Type B pancreatic cell (in vitro differentiated cells): ENCODE results near the gene TFDP2. TPM values are rescaled to one million over a fixed set of nuclear protein-coding genes. Genes with fewer than 3 reads are reported as not detected.
A peak's percentile ranks its signal among the peaks of the same experiment; 100 is the strongest.

Experiments
- DNase-seq: peaks from one replicate; pipeline ENCODE4 v3.0.0; 2021; ENCODE audit warnings: mixed read lengths; ENCODE audit not compliant: unreplicated experiment; ENCODE audit errors: extremely low spot score
- H3K27ac Mint-ChIP-seq: 2 replicates; pipeline ENCODE4 v1.8.0; 2021; ENCODE audit warnings: mild to moderate bottlenecking, mixed read lengths
- H3K27me3 Mint-ChIP-seq: 2 replicates; pipeline ENCODE4 v1.8.0; 2021; ENCODE audit warnings: mixed read lengths
- H3K36me3 Mint-ChIP-seq: 2 replicates; pipeline ENCODE4 v1.8.0; 2021; ENCODE audit warnings: mixed read lengths
- H3K4me1 Mint-ChIP-seq: one replicate; pipeline ENCODE4 v1.8.0; 2021; ENCODE audit warnings: mixed read lengths; ENCODE audit not compliant: unreplicated experiment
- H3K4me3 Mint-ChIP-seq: 2 replicates; pipeline ENCODE4 v1.8.0; 2021; ENCODE audit warnings: mild to moderate bottlenecking, mixed read lengths
- H3K9me3 Mint-ChIP-seq: 2 replicates; pipeline ENCODE4 v1.8.0; 2021; ENCODE audit warnings: mixed read lengths
- total RNA-seq: library from RNA; stranded (reverse); gene quantifications from 2 replicates; pipeline ENCODE4 v1.2.1, GENCODE V29; 2021; ENCODE audit warnings: low replicate concordance
- TF ChIP-seq, protein P1 (sequence below): fragments of 200-600 bp; sonication (generic); conservative IDR thresholded peaks from 2 replicates; pipeline ENCODE4 v1.5.0; 2021; ENCODE audit warnings: antibody characterized with exemption, mild to moderate bottlenecking

Gene TFDP2
- total RNA-seq, 1 donor from 2014 or later: 80.9 TPM

DNA sequence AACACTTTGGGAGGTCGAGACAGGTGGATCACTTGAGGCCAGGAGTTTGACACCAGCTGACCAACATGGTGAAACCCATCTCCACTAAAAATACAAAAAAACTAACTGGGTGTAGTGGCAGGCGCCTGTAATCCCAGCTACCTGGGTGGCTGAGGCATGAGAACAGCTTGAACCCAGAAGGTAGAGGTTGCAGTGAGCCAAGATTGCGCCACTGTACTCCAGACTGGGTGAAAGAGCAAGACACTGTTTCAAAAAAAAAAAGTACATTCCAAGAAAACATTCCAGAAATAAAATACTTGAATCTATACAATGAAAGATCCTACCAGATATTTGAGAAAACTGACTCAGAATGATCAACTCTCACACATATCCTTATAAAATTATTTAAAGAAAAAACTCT lies 30.4 kb downstream of the TFDP2 start:
- H3K4me3 Mint-ChIP-seq: no peak overlapping the region
- H3K27me3 Mint-ChIP-seq: no peaks in the 10 kb centered on the region
- TF ChIP-seq, protein P1, sequence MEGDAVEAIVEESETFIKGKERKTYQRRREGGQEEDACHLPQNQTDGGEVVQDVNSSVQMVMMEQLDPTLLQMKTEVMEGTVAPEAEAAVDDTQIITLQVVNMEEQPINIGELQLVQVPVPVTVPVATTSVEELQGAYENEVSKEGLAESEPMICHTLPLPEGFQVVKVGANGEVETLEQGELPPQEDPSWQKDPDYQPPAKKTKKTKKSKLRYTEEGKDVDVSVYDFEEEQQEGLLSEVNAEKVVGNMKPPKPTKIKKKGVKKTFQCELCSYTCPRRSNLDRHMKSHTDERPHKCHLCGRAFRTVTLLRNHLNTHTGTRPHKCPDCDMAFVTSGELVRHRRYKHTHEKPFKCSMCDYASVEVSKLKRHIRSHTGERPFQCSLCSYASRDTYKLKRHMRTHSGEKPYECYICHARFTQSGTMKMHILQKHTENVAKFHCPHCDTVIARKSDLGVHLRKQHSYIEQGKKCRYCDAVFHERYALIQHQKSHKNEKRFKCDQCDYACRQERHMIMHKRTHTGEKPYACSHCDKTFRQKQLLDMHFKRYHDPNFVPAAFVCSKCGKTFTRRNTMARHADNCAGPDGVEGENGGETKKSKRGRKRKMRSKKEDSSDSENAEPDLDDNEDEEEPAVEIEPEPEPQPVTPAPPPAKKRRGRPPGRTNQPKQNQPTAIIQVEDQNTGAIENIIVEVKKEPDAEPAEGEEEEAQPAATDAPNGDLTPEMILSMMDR: no peak
- peaks cover 6% of the 10 kb centered on the region for H3K4me1 Mint-ChIP-seq
- DNase-seq: no peak
- no peaks in the 10 kb centered on the region for H3K9me3 Mint-ChIP-seq
- no peak overlapping the region for H3K27ac Mint-ChIP-seq
- H3K36me3 Mint-ChIP-seq: no peaks in the 10 kb centered on the region

DNA sequence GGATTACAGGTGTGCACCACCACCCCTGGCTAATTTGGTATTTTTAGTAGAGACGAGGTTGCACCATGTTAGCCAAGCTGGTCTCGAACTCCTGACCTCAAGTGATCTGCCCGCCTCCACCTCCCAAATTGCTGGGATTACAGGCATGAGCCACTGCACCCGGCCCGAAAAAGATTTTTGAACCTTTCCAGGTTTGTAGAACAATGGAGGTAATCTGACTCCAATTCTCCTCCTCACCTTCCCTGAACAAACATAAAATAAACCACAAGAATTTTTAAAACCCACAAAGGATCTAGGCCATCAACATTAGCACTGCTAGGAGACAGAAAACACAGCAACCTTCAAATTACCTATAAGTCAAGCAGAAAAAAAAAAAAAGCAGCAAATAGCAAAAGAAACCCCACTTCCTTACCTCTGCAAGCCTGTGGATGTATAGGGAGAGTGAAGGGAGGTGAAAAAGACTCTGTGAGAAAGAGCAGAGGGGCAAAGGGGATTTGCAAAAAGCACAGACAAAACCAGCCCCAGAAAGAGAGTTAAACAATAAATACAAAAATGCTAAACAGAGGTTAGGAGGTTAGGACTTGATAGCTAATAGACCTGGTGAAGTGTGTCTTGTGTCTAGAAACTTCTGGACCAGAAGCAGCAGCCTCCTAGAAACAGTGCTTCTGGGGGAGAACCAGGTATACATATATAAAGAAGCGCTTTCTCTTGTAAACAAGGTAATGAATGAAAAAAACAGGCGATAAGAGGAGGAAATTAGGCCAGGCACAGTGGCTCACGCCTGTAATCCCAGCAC lies 32.1 kb downstream of the TFDP2 start:
- H3K36me3 Mint-ChIP-seq: peaks cover 3% of the 10 kb centered on the region
- H3K27ac Mint-ChIP-seq: no peak overlapping the region
- TF ChIP-seq, protein P1: no peak
- no peaks in the 10 kb centered on the region for H3K9me3 Mint-ChIP-seq
- H3K27me3 Mint-ChIP-seq: no peaks in the 10 kb centered on the region
- no peak overlapping the region for H3K4me3 Mint-ChIP-seq
- H3K4me1 Mint-ChIP-seq: peaks cover 6% of the 10 kb centered on the region
- DNase-seq: no peak

DNA sequence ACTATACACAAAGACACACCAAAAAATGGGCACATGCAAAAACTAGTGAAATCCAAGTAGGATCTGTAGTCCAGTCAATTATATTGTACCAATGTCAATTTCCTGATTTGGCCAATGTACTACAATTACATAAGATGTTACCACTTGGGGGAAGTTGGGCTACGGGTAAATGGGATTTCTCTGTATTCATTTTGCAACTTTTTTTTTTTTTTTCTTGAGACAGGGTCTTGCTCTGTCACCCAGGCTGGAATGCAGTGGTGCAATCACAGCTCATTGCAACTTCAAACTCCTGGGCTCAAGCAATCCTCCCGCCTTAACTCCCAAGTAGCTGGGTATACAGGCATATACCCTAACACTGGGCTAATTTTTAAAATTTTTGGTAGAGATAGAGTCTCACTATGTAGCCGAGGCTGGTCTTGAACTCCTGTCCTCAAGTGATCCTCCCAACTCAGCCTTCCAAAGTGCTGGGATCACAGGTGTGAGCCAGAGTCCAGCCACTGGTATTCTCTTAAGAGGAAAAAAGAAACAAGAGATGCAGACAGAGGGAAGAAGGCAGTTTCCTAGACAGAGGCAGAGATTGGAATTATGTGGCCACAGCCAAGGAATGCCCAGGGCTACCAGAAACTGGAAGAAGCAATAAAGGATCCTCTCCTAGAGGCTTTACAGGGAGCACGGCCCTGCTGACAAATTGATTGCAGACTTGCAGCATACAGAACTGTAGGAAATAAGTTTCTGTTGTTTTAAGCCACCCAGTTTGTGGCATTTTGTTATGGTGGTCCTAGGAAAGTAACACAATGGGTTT lies 33.3 kb downstream of the TFDP2 start:
- Mint-ChIP-seq H3K4me3 (no peak overlapping the region), H3K4me1 (peaks cover 6% of the 10 kb centered on the region), H3K36me3 (peaks cover 8% of the 10 kb centered on the region), H3K9me3 (no peaks in the 10 kb centered on the region), H3K27me3 (no peaks in the 10 kb centered on the region), H3K27ac (peak overlapping the region; percentile 50)
- no peak for DNase-seq
- TF ChIP-seq, protein P1: no peak

DNA sequence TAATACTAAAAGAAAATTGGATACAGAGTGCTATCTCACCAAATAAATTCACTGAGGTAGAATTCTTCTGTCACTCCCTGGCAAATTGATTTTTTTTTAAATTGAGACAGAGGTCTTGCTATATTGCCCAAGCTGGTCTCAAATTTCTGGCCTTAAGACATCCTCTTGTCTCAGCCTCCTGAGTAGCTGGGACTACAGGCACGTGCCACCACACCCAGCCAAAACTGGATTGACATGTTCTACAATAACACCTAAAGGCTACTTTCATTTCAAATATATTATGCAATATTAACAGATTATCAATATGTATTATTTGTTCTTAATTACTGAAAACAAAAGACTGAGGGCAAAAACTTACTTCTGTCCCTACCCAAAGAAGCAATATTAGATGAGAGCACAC lies 36.7 kb downstream of the TFDP2 start:
- Mint-ChIP-seq H3K36me3 (peaks cover 8% of the 10 kb centered on the region), H3K27me3 (no peaks in the 10 kb centered on the region), H3K4me1 (peaks cover 6% of the 10 kb centered on the region), H3K27ac (no peak overlapping the region), H3K9me3 (no peaks in the 10 kb centered on the region), H3K4me3 (no peak overlapping the region)
- TF ChIP-seq, protein P1: no peak
- DNase-seq: no peak

DNA sequence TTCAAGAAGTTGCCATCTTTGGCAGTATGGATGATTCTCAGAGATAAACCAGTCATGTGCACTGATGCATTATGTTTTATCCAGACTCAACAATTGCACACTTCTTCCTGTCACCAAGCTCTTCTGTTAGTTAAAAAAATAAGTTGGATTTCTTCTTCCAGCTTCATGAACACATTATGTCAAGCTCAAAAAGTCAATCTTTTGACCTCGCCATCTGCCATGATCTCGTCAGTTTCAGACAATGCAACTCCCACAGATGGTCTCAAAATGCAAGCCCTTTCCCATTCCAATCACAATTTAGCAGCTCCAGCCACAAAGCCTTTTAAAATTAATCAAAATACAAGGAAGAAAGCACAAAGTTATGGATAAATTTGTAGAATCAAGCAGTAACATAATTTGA lies 42.8 kb downstream of the TFDP2 start:
- H3K36me3 Mint-ChIP-seq: peaks cover 4% of the 10 kb centered on the region
- no peaks in the 10 kb centered on the region for H3K9me3 Mint-ChIP-seq
- DNase-seq: no peak
- no peak overlapping the region for H3K4me3 Mint-ChIP-seq
- no peaks in the 10 kb centered on the region for H3K27me3 Mint-ChIP-seq
- peaks cover 4% of the 10 kb centered on the region for H3K4me1 Mint-ChIP-seq
- TF ChIP-seq, protein P1: no peak
- no peak overlapping the region for H3K27ac Mint-ChIP-seq
